Activated T-cell treated with anti-CD3 and anti-CD28 coated beads, Interleukin-2, amount 50 U/mL, for 72 hours (primary cell): ENCODE results near the gene DPY19L2. TPM values are rescaled to one million over a fixed set of nuclear protein-coding genes. Genes with fewer than 3 reads are reported as not detected.
"Not testable (repeated sequence)": the region's sequence is repeated elsewhere in the genome, so short reads cannot be mapped to it uniquely, and the experiment has no call there.

Experiments
- ATAC-seq, 2 donors: fragments of 150-1000 bp; cut with Tn5 transposase; replicated peaks in 1 of 2; 2 replicates each; pipeline ENCODE4 v1.10.0; 2021; ENCODE audit warnings: moderate library complexity in 2 of 2, mild to moderate bottlenecking in 1 of 2
- DNase-seq, 2 donors: peaks; one replicate each; pipeline ENCODE4 v3.0.0; 2021 to 2022; ENCODE audit warnings: mixed read lengths in 1 of 2
- H3K27ac Mint-ChIP-seq: one replicate; pipeline ENCODE4 v1.8.0; 2022; ENCODE audit warnings: mild to moderate bottlenecking, moderate library complexity, mixed read lengths
- H3K27me3 Mint-ChIP-seq: one replicate; pipeline ENCODE4 v1.8.0; 2022; ENCODE audit warnings: low read depth, mixed read lengths
- H3K36me3 Mint-ChIP-seq, 2 donors: one replicate each; pipeline ENCODE4 v1.8.0; 2022; ENCODE audit warnings: mixed read lengths in 2 of 2, mild to moderate bottlenecking in 1 of 2; ENCODE audit not compliant: insufficient read depth in 2 of 2
- H3K4me1 Mint-ChIP-seq: one replicate; pipeline ENCODE4 v1.8.0; 2022; ENCODE audit warnings: low read depth, mixed read lengths
- H3K4me3 Mint-ChIP-seq, 2 donors: one replicate each; pipeline ENCODE4 v1.8.0; 2022; ENCODE audit warnings: mild to moderate bottlenecking in 2 of 2, mixed read lengths in 2 of 2, moderate library complexity in 2 of 2
- H3K9me3 Mint-ChIP-seq, 2 donors: one replicate each; pipeline ENCODE4 v1.8.0; 2022; ENCODE audit warnings: mixed read lengths in 2 of 2
- total RNA-seq, 2 donors: library from RNA; stranded (reverse); gene quantifications; one replicate each; pipeline ENCODE4 v1.2.3, GENCODE V29; 2022

DPY19L2 gene
- total RNA-seq, 2 donors from 2014 or later, result 1.9 to 4.7 TPM

- not testable (repeated sequence) for H3K4me3 Mint-ChIP-seq, DNase-seq, H3K36me3 Mint-ChIP-seq, H3K27ac Mint-ChIP-seq, H3K27me3 Mint-ChIP-seq, H3K4me1 Mint-ChIP-seq, H3K9me3 Mint-ChIP-seq
- peak; percentile 66 to 75 for ATAC-seq
Measured at GRCh38 chr12:63545298-63545916, 122.9 kb downstream of the DPY19L2 start.

- DNase-seq, ATAC-seq, H3K9me3 Mint-ChIP-seq, H3K36me3 Mint-ChIP-seq, H3K27me3 Mint-ChIP-seq, H3K4me3 Mint-ChIP-seq, H3K4me1 Mint-ChIP-seq, H3K27ac Mint-ChIP-seq: not testable (repeated sequence)
Measured at GRCh38 chr12:63538656-63539055, 129.6 kb downstream of the DPY19L2 start.

GRCh38 chr12:63537838-63538237 lies 130.5 kb downstream of the DPY19L2 start:
- not testable (repeated sequence) for H3K36me3 Mint-ChIP-seq, H3K4me1 Mint-ChIP-seq, H3K4me3 Mint-ChIP-seq, DNase-seq, H3K27me3 Mint-ChIP-seq, H3K9me3 Mint-ChIP-seq, H3K27ac Mint-ChIP-seq, ATAC-seq

DNA sequence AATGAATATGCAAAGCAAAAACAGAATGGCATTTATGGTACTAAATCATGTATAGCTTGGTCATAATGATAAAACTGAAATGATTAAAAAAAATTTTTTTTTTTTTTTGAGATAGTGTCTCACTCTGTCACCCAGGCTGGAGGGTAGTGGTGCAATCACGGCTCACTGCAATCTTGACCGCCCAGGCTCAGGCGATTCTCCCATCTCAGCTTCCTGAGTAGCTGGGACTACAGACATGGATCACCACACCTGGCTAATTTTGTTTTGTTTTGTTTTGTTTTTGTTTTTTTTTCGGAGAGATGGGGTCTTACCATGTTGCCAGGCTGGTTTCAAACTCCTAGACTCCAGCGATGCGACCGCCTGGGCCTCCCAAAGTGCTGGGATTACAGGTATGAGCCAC lies 138.7 kb downstream of the DPY19L2 start:
- not testable (repeated sequence) for H3K4me3 Mint-ChIP-seq, DNase-seq, H3K9me3 Mint-ChIP-seq, H3K4me1 Mint-ChIP-seq, H3K36me3 Mint-ChIP-seq, H3K27ac Mint-ChIP-seq, ATAC-seq, H3K27me3 Mint-ChIP-seq

GRCh38 chr12:63525831-63526230 lies 142.5 kb downstream of the DPY19L2 start:
- DNase-seq (no peak), ATAC-seq (no peak)
- H3K27me3 Mint-ChIP-seq, result no peaks in the 10 kb centered on the region
- peaks cover 0 to 3% of the 10 kb centered on the region in 2 donors for H3K9me3 Mint-ChIP-seq
- no peaks in the 10 kb centered on the region for H3K36me3 Mint-ChIP-seq
- H3K4me3 Mint-ChIP-seq, result no peak overlapping the region
- no peak overlapping the region for H3K27ac Mint-ChIP-seq
- no peaks in the 10 kb centered on the region for H3K4me1 Mint-ChIP-seq

DNA sequence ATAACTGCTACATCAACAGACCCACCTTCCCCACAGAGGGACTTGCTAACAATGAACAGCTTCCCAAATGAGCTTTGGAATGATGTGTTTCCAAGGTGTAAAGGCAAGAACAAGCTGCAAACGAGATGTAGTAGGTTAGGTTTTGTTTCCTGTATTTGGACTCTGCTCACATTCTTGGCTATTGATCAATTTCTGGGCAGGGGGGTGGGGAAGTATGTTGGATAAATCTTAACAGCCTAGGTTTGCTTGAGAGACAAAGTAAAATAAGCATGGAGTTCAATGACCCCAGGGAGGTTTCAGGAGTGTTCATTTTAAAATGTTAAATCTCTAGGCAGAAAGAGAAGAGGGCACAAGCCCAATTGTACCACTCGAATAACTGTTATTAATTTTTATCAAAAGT lies 146.6 kb downstream of the DPY19L2 start:
- no peak for DNase-seq
- H3K9me3 Mint-ChIP-seq, result no peaks in the 10 kb centered on the region
- H3K4me1 Mint-ChIP-seq, result no peaks in the 10 kb centered on the region
- H3K36me3 Mint-ChIP-seq, result no peaks in the 10 kb centered on the region
- H3K27me3 Mint-ChIP-seq, result peaks cover 6% of the 10 kb centered on the region
- no peak overlapping the region for H3K4me3 Mint-ChIP-seq
- ATAC-seq, result no peak
- H3K27ac Mint-ChIP-seq, result no peak overlapping the region

Other genes with a start within 250 kb of the DPY19L2 start
- gene RXYLT1, start 111.4 kb upstream of the DPY19L2 start, total RNA-seq, result 10 to 100 TPM; 15.0 to 20.1 TPM
- under 1 TPM; 0.02 to 0.19 TPM for gene SRGAP1, start 176.2 kb upstream of the DPY19L2 start, total RNA-seq